IMR-90 (cell line): ENCODE results near the gene NPR2. TPM values are rescaled to one million over a fixed set of nuclear protein-coding genes. Genes with fewer than 3 reads are reported as not detected.

Experiments
- ATAC-seq: fragments of 200-7000 bp; cut with Tn5 transposase; 2 replicates; pipeline ENCODE4 v1.9.1; 2020; ENCODE audit warnings: low read depth, mild to moderate bottlenecking, moderate library complexity
- BruUV-seq: library from RNA; stranded (reverse); fragments of 400-500 nt; replicated peaks from 2 replicates; lab custom pipeline; 2021; lab: Mats Ljungman, UMichigan
- CTCF ChIA-PET: fragments of 300-600 bp; formaldehyde crosslinking; extraction: SDS; loops from one replicate; lab custom pipeline; 2021; ENCODE audit warnings: antibody characterized with exemption; lab: Yijun Ruan, JAX
- POLR2A ChIA-PET: fragments of 300-600 bp; sonication (Branson Sonifier 250); formaldehyde crosslinking; loops from one replicate; lab custom pipeline; 2022; ENCODE audit warnings: antibody characterized with exemption; ENCODE audit not compliant: unreplicated experiment; lab: Charles Lee
- DNase-seq: peaks from one replicate; pipeline ENCODE4 v3.0.0; 2013
- H2AFZ ChIP-seq: replicated peaks from 2 replicates; pipeline ENCODE3; 2013; ENCODE audit warnings: low read length, mild to moderate bottlenecking; ENCODE audit not compliant: poor library complexity
- H2AK5ac ChIP-seq: 2 replicates; pipeline ENCODE4 v1.6.1; 2013; ENCODE audit warnings: low read depth, low read length, inconsistent platforms
- H2AK9ac ChIP-seq: replicated peaks from 2 replicates; pipeline ENCODE3; 2013; ENCODE audit warnings: mild to moderate bottlenecking, low read depth, low read length, moderate library complexity; ENCODE audit not compliant: poor library complexity
- H2BK120ac ChIP-seq: 2 replicates; pipeline ENCODE4 v1.6.1; 2013; ENCODE audit warnings: low read depth, low read length, inconsistent platforms
- H2BK15ac ChIP-seq: 3 replicates; pipeline ENCODE4 v1.6.1; 2013; ENCODE audit warnings: low read depth, low read length, inconsistent platforms
- H2BK20ac ChIP-seq: 2 replicates; pipeline ENCODE4 v1.6.1; 2013; ENCODE audit warnings: low read depth, mild to moderate bottlenecking, inconsistent platforms, low read length, moderate library complexity
- H2BK5ac ChIP-seq: 2 replicates; pipeline ENCODE4 v1.6.1; 2013; ENCODE audit warnings: mild to moderate bottlenecking, low read depth, low read length, inconsistent platforms; ENCODE audit not compliant: poor library complexity, severe bottlenecking
- H3K14ac ChIP-seq: replicated peaks from 2 replicates; pipeline ENCODE4 v1.6.1; 2013; ENCODE audit warnings: low read depth, low read length, inconsistent platforms
- H3K18ac ChIP-seq: 2 replicates; pipeline ENCODE4 v1.6.1; 2013; ENCODE audit warnings: low read depth, low read length, control low read depth
- H3K23ac ChIP-seq: 2 replicates; pipeline ENCODE4 v1.6.1; 2013; ENCODE audit warnings: low read depth, low read length, inconsistent platforms
- H3K27ac ChIP-seq: 2 replicates; pipeline ENCODE4 v1.5.1; 2013; ENCODE audit warnings: mild to moderate bottlenecking, control low read depth, low read length; ENCODE audit not compliant: insufficient read depth
- H3K27me3 ChIP-seq: 2 replicates; pipeline ENCODE4 v1.6.1; 2013; ENCODE audit warnings: low read length; ENCODE audit not compliant: control insufficient read depth, insufficient read depth
- H3K36me3 ChIP-seq: 2 replicates; pipeline ENCODE4 v1.6.1; 2013; ENCODE audit warnings: low read length, mixed read lengths; ENCODE audit not compliant: control insufficient read depth, insufficient read depth
- H3K4ac ChIP-seq: 2 replicates; pipeline ENCODE4 v1.6.1; 2013; ENCODE audit warnings: low read depth, low read length, inconsistent platforms
- H3K4me1 ChIP-seq: 2 replicates; pipeline ENCODE4 v1.6.1; 2013; ENCODE audit warnings: low read length, mixed read lengths; ENCODE audit not compliant: control insufficient read depth, insufficient read depth
- H3K4me2 ChIP-seq: 2 replicates; pipeline ENCODE4 v1.6.1; 2013; ENCODE audit warnings: low read depth, mild to moderate bottlenecking, control low read depth, low read length, moderate library complexity
- H3K4me3 ChIP-seq: 2 replicates; pipeline ENCODE4 v1.5.1; 2013; ENCODE audit warnings: low read depth, mild to moderate bottlenecking, control low read depth, low read length, moderate library complexity; ENCODE audit not compliant: insufficient read depth
- H3K56ac ChIP-seq: 2 replicates; pipeline ENCODE4 v1.6.1; 2013; ENCODE audit warnings: low read length, inconsistent platforms; ENCODE audit not compliant: insufficient read depth; ENCODE audit errors: extremely low read depth
- H3K79me1 ChIP-seq, 2 experiments: 2 replicates each; pipeline ENCODE4 v1.6.1; 2013; ENCODE audit warnings: low read length in 2 of 2, inconsistent platforms in 1 of 2, low read depth in 1 of 2
- H3K9ac ChIP-seq: 2 replicates; pipeline ENCODE4 v1.6.1; 2013; ENCODE audit warnings: low read depth, low read length, control low read depth
- H3K9me1 ChIP-seq: 2 replicates; pipeline ENCODE4 v1.6.1; 2013; ENCODE audit warnings: low read length, inconsistent platforms; ENCODE audit not compliant: insufficient read depth
- H3K9me3 ChIP-seq: 2 replicates; pipeline ENCODE4 v1.6.1; 2013; ENCODE audit warnings: low read length; ENCODE audit not compliant: control insufficient read depth, insufficient read depth
- H4K20me1 ChIP-seq: 2 replicates; pipeline ENCODE4 v1.6.1; 2013; ENCODE audit warnings: low read length, inconsistent platforms; ENCODE audit not compliant: insufficient read depth
- H4K5ac ChIP-seq: 2 replicates; pipeline ENCODE4 v1.6.1; 2013; ENCODE audit warnings: mild to moderate bottlenecking, low read depth, low read length, control low read depth
- H4K8ac ChIP-seq, 2 experiments: 2 replicates each; pipeline ENCODE4 v1.6.1; 2013; ENCODE audit warnings: low read depth in 2 of 2, low read length in 2 of 2, control low read depth in 1 of 2, inconsistent platforms in 1 of 2
- H4K91ac ChIP-seq: 2 replicates; pipeline ENCODE4 v1.6.1; 2013; ENCODE audit warnings: low read depth, low read length, inconsistent platforms; ENCODE audit not compliant: insufficient read depth
- NFE2L2 ChIP-seq: fragments of 150-350 bp; IDR thresholded peaks from 2 replicates; pipeline ENCODE4 v1.6.1; 2016; ENCODE audit warnings: low read depth, mild to moderate bottlenecking, low read length
- POLR2A ChIP-seq: IDR thresholded peaks from 2 replicates; pipeline ENCODE4 v1.6.1; 2012; ENCODE audit warnings: mild to moderate bottlenecking, low read depth, low read length
- RAD21 ChIP-seq: IDR thresholded peaks from 2 replicates; pipeline ENCODE4 v1.6.1; 2012; ENCODE audit warnings: low read length, improper control_type of control experiment
- WGBS, 2 experiments: methylation state at CpG; one replicate each; pipeline versions ENCODE4 v1.1.5 to v1.1.7; 2013; ENCODE audit warnings: missing lambda C conversion rate in 2 of 2; ENCODE audit not compliant: insufficient read length in 1 of 2; ENCODE audit errors: extremely low coverage in 2 of 2; 5-methylcytosine and 5-hydroxymethylcytosine counted together
- dilution Hi-C: fragments of 300-500 bp; cut with HindIII; formaldehyde crosslinking; loops from one replicate; pipeline ENCODE4 v1.14.3; 2018; ENCODE audit warnings: low sequenced_read_pairs; ENCODE audit not compliant: unreplicated experiment
- in situ Hi-C: fragments of 300-500 bp; cut with MboI; formaldehyde crosslinking; loops from 3 replicates; pipeline ENCODE4 v1.14.3; 2019; ENCODE audit warnings: low sequenced_read_pairs, inconsistent platforms, mixed read lengths
- intact Hi-C: fragments of 100-400 bp; cut with micrococcal nuclease; formaldehyde crosslinking; loops from 2 replicates; pipeline ENCODE4 v1.10.0; 2022
- polyA plus RNA-seq, 3 experiments: library from polyadenylated mRNA; depleted of rRNA; stranded (reverse); fragments of >200 nt; gene quantifications; 2 replicates each; pipeline ENCODE4 v1.2.3, GENCODE V29; 2012; ENCODE audit warnings: low replicate concordance in 1 of 3
- total RNA-seq: library from RNA; depleted of rRNA; stranded (reverse); fragments of >200 nt; gene quantifications from 2 replicates; pipeline ENCODE4 v1.2.3, GENCODE V29; 2012

Gene NPR2
- total and polyA plus RNA-seq, 2 of the 4 experiments (the other 2 are of a cell fraction): 5.2 to 35.7 TPM

- H3K18ac ChIP-seq: no peak overlapping the region
- H2BK15ac ChIP-seq: no peak overlapping the region
- ChIA-PET CTCF (no interaction called here), POLR2A (no interaction called here)
- no peak overlapping the region for H3K27ac ChIP-seq
- WGBS, 2 experiments: 83% methylated on average over 1 of the region's 3 CpGs; no CpG with 5 or more reads in 1 of the 2 experiments
- H3K4me2 ChIP-seq: no peak overlapping the region
- no peak overlapping the region for H2BK20ac ChIP-seq
- H3K23ac ChIP-seq: no peak overlapping the region
- dilution Hi-C loops (no loop called here), in situ Hi-C loops (loop anchor here (5.0 kb wide), 1 partner anchor 104 kb away; no protein-coding TSS in a partner anchor), intact Hi-C loops (no loop called here)
- no peak overlapping the region for H2BK5ac ChIP-seq
- no peak for TF ChIP-seq NFE2L2
- no peak for TF ChIP-seq POLR2A
- TF ChIP-seq RAD21: no peak
- H3K56ac ChIP-seq: no peak overlapping the region
- H3K36me3 ChIP-seq: no peaks in the 10 kb centered on the region
- no peak for DNase-seq
- H3K4me1 ChIP-seq: no peaks in the 10 kb centered on the region
- no peaks in the 10 kb centered on the region for H4K20me1 ChIP-seq
- H4K91ac ChIP-seq: no peak overlapping the region
- no peak overlapping the region for H4K8ac ChIP-seq
- H2AK5ac ChIP-seq: no peak overlapping the region
- no TSS peak for BruUV-seq
- no peak overlapping the region for H3K14ac ChIP-seq
- no peak overlapping the region for H4K5ac ChIP-seq
- H2AFZ ChIP-seq: no peak overlapping the region
- no peaks in the 10 kb centered on the region for H3K79me1 ChIP-seq
- peaks cover 29% of the 10 kb centered on the region for H3K27me3 ChIP-seq
- H2BK120ac ChIP-seq: no peak overlapping the region
- no peaks in the 10 kb centered on the region for H3K9me3 ChIP-seq
- no peak overlapping the region for H2AK9ac ChIP-seq
- no peak overlapping the region for H3K4me3 ChIP-seq
- H3K9me1 ChIP-seq: no peaks in the 10 kb centered on the region; the same call in 1 of the 2 replicates
- no peak overlapping the region for H3K4ac ChIP-seq
- ATAC-seq: no peak
- H3K9ac ChIP-seq: no peak overlapping the region
Measured at GRCh38 chr9:35778496-35778895, 12.9 kb upstream of the NPR2 start.
